HG02759 (cell line): ENCODE measurements around the gene IGSF9.
A peak's percentile ranks its signal among the peaks of the same experiment; 100 is the strongest.
"Not testable (repeated sequence)": the region's sequence is repeated elsewhere in the genome, so short reads cannot be mapped to it uniquely, and the experiment has no call there.

Experiments
- ATAC-seq: cut with Tn5 transposase; IDR thresholded peaks from one replicate; pipeline ENCODE4 v1.9.1; 2021; ENCODE audit warnings: mild to moderate bottlenecking, moderate library complexity; ENCODE audit not compliant: unreplicated experiment

Gene IGSF9

DNA sequence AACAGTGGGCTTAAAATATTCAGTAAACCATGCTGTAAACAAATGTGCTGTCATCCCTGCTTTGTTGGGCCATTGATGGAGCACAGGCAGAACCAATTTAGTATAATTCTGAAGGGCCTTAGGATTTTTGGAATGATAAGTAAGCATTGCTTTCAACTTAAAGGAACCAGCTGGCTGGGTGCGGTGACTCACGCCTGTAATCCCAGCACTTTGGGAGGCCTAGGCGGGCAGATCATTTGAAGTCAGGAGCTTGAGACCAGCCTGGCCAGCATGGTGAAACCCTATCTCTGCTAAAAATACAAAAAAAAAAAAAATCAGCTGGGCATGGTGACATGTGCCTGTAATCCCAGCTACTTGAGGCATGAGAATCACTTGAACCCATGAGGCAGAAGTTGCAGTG, 41.4 kb downstream of the IGSF9 start:
- ATAC-seq: not testable (repeated sequence)

DNA sequence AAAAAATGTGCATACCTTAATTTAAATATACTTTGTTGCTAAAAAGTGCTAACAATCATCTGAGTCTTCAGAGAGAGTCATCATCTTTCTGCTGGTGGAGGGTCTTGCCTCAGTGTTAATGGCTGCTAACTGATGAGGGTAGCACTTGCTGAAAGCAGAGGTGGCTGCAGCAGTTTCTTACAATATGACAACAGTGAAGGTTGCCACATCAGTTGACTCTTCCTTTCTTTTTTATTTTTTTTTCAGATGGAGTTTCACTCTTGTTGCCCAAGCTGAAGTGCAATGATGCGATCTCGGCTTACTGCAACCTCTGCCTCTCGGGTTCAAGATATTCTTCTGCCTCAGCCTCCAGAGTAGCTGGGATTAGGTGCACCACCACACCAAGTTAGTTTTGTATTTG, 42.9 kb downstream of the IGSF9 start:
- no peak for ATAC-seq

DNA sequence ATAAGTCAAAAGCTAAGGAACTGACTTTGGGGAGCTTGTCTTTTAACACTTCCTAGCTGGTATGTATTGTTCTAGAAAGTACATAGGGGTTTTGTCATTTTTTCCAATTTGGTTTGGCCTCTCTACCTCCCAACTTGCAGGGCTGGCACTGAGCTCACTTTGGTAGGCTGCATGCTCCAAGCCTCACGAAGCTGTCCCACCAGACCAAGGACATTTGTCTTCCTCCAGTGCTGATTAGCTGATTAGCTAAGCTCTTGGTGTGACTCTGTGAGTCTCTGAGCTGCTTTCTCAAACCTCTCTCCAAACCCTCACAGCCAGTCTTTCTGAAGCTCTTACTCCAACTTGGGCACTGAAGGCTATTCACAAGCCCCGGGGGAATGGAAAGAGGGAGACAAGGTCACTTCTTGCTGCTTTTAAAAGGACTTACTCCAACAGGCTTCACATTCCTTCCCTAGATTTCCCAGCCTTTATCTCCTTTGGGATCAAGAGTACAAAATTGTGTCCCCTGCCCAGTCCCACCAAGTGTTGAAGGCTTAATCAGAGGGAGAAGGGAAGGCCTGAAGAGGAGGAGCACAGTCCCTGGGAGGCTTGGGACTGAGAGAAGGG, 44.6 kb downstream of the IGSF9 start:
- ATAC-seq: no peak

DNA sequence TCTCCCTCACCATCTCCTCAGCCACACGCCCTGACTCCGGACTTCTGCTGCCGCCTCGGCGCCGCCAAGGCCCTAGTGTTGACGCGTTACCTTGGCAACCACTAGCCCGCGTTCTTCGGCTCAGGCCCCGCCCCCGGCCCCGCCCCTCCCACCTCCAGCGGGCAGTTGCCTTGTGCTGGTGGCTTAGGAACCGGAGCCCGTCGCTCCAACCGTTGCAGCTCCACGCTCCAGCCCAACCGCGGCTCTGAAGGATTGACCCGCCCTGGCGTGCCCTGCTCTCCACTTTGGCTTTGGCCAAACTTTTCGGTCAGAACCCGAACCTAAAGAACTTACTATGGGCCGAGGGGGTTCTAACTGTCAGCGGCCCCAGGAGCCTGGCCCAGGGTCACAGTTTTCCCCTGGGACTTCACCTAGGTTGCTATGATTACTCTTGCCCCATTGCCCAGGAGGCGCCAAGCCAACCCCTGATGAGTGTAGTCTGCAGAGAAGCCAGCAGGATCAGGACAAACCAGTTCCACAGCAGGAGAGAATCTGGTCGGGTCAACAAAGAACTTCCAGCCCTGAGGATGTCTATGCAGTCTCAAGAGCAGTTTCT, 45.2 kb downstream of the IGSF9 start, which contains the start of gene CFAP45:
CFAP45 (minus strand) TSS at position 80 of the 595 bp plus-strand sequence; CDS start at position 13, 67 bp downstream.
- no peak for ATAC-seq

DNA sequence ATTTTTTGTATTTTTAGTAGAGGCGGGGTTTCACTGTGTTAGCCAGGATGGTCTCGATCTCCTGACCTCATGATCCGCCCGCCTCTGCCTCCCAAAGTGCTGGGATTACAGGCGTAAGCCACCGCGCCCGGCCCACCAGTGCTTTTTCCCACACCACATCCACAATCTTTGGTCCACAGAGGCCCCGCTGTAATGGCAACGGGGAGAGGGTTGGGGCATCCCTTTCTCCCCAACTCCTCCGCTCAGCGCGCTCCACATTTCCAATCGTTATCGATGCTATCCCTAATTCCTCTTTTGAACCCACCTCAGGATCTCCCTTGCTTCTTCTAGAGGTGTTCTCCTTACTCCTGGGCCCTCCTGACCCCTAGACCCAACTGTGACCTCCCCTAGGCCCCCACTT, 45.8 kb downstream of the IGSF9 start:
- not testable (repeated sequence) for ATAC-seq

DNA sequence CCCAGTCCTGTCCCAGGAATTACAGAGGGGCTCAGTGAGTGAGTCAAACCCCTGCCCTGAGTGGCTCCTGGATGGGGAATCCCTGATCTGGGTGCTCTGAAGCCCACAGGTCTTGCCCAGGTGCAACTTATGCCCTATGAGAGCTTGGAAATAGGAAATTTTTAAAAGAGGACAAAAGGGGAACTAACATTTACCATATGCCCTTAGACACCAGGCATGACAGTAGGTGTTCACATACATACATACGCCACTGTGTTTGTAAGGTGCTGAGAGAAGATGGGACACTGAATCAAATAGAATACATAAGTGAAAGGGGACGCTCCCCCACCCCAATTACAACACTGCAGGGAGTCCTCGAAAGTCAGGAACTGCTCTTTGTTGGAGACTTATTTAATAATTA, 46.9 kb downstream of the IGSF9 start:
- no peak for ATAC-seq

DNA sequence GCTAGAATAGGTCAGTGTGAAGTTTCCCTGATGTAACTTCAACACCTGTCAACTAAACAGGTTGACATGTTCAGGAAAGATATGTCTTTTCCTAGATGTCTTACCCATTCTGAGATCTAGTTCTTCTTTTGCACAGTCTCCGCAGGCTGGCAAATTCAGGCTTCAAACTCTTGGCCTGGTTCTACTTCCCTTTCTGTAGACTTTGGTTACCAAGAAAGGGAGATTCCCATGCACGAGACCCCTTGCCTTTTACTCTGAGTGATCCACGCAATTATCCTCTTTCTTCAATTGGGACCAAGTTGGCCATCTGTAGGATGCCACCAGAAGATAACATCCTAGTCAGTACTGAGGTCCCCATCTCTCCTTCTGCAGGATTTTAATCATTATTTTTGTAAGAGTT, 47.5 kb downstream of the IGSF9 start:
- ATAC-seq: no peak

DNA sequence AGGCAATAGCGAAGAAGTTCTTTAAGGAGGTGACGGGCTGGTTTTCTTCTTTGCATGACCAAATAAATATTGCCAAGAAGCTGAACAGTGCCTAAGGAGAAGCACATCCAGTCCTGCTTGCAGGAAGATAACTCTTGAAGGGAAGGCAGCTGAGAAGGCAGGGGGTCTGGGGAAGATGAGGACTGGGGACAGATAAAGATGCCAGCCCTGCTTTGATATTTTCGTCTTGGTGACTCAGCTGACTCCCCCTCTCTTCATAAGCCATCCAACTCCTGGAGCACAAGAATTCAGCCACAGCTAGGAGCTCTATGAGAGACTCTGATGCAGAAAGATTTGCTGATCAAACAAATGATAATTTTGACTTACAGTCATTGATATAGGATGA, 48.9 kb downstream of the IGSF9 start:
- no peak for ATAC-seq

DNA sequence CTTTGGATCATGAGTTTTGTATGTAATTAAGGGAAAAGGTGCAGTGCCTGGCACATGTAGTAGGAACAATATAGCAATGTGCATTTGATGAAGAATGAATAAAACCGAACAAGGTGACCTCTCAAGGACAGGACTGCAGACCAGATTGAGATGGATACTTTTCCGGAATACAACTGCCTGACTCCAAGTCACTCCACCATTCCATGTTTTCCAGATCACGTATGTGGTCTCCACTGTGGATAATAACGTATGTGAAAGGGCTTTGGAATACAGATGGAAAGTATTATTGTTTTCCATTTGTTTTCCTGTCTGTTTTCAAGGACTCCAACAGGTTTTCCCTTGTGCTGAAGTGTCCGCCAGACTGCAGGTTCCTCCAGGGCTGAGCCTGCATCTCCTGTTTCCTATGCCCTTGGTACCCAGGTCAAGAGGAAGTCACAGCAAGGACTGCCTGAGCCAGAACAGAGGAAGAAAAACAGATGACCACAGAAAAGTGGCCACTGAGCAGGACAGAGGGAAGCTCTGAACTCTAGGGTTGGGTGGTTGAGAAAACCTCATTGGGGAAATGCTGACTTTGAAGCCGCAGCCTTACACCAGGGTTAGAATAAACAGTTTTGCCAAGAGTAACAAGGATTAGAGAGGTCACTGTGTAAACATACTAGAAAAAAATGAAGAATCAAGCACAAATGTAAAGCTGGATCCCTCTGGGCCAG, 49.4 kb downstream of the IGSF9 start:
- ATAC-seq: no peak

DNA sequence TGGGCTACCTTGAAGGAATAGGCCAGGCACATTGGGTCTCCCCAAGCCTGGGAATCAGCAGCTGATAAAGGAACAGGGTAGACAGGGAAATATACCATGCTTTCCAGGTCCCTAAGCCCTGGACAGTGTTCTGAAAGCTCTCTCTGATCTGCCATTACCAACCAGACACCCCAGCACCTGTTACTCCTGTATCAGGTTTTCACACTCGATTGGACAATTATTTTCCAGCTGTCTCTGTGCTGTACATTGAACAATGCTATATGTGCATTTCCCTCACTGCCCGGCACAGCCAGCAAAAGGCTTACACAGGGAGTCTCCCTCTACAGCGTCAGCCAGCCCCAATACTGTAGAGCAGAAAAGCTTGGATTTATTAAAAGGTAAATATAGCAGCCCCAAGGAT, 50.1 kb downstream of the IGSF9 start:
- ATAC-seq: no peak

DNA sequence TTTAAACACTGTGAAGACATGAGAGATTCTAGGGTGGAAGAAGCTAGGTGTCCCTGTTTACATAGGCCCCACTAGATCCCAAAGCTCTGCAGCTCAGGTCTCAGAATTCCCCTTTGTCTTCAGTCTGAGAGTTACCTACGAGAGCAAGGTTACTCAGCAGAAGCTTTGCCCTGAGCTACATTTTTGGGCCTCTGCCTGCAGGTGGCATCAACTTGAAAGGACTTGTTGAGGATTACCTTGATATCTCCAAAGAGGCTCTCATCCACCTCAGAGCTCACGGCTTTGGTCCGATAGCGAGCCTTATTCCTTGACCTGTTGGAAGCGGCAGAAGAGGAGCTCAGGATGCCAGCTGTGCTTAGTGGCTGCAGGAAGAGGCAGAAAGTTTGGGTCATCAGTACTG, 52.5 kb downstream of the IGSF9 start:
- no peak for ATAC-seq

DNA sequence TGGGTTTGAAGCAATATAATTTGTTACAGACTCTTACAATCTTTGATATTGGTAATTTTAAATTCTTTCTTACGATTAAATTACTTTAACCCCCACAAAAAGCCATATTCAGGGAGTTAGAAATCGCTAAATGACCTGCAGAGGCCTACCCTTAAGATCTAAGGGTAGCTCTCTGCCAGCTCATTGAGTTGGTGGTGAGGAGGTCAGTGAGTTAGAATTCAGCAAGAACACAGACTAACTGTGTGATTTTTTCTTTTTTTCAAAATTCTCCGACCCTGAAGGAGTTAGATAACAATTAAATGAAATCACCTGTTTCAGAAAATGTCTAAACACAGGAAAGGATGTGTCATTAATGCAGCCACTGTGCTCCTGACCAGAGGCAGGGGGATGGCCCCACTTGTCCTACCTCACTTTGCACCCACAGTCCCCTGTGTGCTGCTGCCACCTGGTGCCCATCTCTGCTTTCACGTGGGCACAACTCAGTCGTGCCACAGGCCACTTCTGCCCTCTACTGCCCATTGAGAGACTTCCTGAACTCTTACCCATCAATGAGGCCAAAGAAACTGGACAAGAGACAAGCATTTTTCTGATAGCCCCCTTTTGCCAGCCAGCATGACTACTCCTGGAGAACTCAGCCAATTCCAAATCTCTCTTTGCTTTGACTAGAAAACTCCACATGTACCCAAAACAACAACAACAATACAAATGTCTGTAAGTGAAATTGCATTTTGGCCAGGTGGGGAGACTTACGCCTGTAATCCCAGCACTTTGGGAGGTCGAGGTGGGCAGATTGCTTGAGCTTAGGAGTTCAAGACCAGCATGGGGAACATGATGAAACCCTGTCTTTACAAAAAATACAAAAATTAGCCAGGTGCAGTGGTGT, 53.9 kb downstream of the IGSF9 start:
- ATAC-seq: peak; percentile 69

DNA sequence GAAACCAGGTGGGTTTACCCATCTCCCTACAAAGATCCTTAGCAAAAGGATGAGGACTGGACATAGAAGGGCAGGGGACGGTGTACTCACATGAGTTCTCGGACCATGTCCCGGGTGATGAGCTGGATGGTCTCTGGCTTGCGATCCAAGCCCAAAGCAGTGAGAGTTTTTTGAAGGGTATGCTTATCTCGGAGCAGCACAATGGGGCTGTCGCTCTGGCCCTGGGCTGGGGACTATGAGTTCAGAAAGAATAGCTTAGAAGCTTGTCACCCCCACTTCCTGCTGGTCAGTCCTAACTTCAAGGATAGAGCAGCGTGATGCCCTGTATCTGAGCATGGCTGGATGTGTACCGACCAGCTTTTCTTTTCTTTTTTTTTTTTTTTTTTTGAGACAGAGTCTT, 55.0 kb downstream of the IGSF9 start:
- no peak for ATAC-seq

DNA sequence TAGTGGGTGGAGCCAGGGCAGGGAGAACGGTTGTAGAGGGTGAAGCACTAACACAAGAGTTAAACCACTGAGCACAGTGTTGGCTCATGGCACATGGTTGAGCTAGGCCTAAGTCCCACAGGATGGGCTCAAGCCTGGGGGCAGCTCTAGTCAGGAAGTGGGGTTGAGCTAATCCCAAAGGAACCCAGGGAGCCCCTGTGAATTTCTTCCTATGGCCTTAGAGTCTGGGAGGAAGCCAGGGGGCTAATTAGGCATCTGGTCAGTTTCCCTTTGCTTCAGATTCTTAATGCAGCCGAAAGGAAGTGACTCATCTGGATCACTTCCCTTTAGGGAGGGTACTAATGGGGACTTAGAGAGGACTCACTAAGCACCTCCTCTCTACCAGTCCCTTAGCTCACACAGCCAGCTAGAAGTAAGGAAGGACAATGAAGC, 55.6 kb downstream of the IGSF9 start:
- ATAC-seq: peak; percentile 91

DNA sequence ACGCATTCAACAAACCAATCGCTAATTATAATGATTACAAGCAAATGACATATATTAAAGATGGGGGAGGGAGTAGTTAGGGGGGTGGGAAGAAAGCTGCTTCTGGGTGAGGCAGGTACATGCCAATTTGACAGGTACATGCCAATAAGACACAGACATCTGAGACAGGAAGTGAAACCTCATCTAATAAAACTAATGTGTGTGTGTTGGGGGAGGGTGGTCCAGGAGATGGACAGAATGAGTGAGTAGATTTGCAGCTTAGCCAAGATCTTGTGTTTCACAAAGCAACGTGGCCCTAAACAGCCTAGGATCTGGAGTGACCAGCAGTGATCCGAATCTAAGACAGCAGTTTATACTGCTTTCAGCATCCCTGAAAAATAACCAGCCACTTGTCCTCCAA, 56.2 kb downstream of the IGSF9 start:
- no peak for ATAC-seq

DNA sequence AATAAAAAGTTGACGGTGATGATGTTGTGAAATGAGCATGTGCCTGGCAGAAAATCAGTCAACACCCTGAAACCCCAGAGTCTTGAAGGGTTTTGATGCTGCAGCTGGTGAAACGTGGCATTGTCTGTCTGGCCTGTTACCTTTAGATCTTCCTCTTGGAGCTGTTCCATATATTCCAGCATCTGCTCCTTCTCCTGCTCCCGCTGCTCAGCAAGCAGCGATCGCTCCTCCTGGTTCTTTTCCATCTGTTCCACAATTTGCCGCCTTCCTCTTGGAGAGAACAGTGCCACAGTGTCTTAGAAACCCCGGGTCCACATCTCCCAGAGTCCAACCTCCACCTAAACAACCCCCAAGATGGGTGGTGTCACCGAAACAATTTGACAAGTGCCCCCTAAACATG, 61.1 kb downstream of the IGSF9 start:
- no peak for ATAC-seq

DNA sequence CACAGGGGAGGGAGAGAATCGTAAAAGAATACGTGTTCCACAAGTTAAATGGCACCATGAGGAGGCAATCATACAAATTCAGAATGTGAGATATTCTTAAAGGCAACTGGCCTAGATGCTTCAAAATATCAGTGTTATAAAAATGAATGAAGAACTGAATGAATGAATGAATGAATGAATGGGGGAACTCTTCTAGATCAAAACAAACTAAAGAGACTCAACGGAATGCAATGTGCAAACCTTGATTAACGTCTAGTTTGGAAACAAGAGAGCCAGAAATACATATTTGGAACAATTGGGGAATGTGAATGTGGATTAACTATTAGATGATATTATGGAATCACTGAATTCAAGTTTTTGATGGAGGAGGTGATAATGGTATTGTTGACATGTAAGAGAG, 62.3 kb downstream of the IGSF9 start:
- no peak for ATAC-seq

DNA sequence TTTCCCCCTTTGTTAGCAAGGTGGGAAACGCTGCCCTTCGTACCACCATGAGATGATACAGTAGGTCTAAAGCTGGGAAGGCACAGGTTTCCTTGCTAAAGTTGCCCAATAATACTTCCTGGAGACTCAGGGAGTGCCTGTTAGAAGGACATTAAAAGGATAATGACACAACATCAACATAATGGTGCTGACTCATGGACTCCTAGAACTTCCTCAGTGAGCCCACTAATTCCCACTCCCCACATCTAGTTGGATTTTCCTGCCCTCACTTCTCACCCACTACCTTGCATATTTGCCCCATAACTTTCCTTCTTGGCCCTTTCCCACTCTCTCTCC, 62.9 kb downstream of the IGSF9 start:
- ATAC-seq: no peak

DNA sequence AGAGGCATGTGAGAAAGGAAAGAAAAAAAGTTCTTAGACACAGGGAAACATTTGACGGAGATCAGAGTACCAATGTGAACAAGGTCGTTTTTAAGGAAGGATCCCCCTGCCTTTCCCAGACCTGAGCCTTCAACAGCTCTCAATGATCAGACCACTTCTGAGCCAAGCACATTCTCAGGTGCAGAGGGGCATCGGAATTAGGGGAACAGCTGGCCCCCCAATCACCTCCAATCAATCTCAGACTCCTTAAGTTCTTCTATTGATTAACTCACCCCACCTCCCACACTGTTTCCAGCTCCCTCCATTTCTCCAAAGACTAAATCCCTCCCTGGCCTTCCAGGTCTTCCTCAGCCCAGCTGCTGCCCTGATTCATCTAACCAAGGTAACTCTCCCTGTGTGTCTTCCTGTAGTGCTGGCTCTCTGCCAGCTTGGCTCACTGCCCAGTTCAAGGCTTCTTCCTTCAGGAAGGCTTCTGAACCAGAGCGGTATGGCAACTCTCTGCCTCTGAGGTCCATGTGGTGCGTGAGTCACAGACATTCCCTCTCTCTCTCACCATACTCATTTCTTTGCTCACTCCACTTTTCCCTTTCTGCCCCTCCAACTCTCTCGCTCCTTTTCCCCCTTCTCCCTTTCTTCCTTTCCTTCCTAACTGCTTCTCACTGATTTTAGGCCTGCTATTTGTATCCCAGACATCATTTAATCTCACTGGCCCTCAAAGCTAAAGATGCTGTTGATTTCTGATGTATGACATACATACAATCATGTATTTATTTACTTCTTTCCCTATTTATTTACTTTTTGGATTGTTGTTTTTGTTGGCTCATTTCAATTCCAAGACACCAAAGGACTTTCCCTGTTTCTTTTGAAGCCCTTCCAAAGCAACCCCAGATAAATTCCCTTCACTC, 63.5 kb downstream of the IGSF9 start:
- no peak for ATAC-seq

DNA sequence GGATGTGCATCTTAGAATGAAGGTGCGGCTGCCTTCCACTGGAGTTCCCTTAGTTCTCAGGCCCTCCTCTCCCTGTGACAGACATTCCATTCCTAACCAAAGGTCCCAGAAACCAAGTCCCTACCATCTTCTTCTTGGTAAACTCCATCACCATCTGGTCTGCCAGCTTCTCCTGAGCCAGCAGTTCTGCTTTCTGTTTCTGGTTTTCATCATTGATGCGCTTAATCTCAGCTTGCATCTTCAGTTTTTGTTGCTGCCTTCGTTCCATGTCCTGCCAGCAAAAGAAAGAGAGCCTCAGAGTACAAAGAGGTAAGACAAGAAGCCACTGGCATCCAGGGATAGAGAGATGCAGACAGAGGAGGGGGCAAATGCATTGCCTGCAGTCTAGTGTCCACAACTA, 65.0 kb downstream of the IGSF9 start:
- ATAC-seq: no peak

DNA sequence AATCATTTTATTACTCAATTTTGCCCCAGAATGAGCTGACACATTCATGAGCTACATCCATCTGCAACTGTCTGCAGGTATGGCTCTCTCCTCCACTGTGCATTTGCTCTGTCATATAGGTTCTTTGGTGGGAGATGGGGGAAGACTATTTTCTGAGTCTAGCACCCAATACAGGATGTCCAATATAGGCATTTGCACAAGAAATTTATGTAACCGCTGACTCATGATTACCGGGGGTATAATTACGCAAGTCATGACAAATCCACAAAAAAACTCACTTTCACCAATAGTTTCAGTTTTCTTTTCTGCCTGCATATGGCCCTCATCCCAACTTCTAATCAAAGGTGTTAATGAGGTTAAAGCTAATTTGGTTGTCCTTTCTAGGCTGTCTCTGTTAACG, 65.4 kb downstream of the IGSF9 start:
- ATAC-seq: no peak
